ENCODE data around the gene DBNL. TPM values are rescaled to one million over a fixed set of nuclear protein-coding genes. Genes with fewer than 3 reads are reported as not detected.
A peak's percentile ranks its signal among the peaks of the same experiment; 100 is the strongest.

Gene DBNL
- total and polyA plus RNA-seq, 4 donors = 80.1 to 105 (median 93.8) TPM

DNA sequence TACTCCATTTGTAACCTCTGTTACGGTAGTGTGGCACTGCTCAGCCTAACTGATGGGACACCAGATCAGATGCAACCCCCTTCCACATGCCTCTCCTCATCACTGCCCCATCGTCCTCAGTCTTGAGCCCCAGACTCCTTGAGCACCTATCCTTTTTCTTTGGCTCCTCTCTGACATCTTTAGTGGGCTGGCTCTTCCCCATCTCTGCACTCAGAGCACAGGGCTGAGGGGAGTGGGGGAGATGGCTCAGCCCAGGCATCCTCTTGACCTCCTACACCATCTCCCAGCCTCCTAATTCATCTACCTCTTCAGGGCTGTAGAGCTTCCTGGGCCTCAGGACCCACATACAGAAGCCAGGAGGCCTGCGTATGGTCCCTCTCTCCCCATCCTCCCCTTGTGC lies 39.3 kb downstream of the DBNL start:
- H3K4me3 ChIP-seq (ENCODE audit: low read length in 2 of 2) = no peak overlapping the region
- intact Hi-C loops (cut with DNase I) = loop anchor here in 1 of 2 donors (5.0 kb wide), 1 partner anchor 39 kb away; the partner anchor contains the start of gene POLD2
- WGBS, 2 donors = 91 to 93% methylated on average over 3 of the region's 3 CpGs

GRCh38 chr7:44084701-44085100 lies 40.2 kb downstream of the DBNL start:
- H3K27ac ChIP-seq (ENCODE audit: low read depth in 1 of 2, low read length in 2 of 2) = peak overlapping the region; percentile 78 to 79

More for the DNA sequence above, 39.3 kb downstream of the DBNL start:
- Histone ChIP-seq H3K4me1 (ENCODE audit: control insufficient read depth in 1 of 2, insufficient read depth in 2 of 2, low read length in 2 of 2) (peaks cover 0 to 8% of the 10 kb centered on the region in 2 donors), H3K36me3 (ENCODE audit: control insufficient read depth in 1 of 2, insufficient read depth in 2 of 2, low read length in 1 of 2) (no peaks in the 10 kb centered on the region), H3K27ac (ENCODE audit: low read depth in 1 of 2, low read length in 2 of 2) (peak overlapping the region; percentile 14 to 77), H3K27me3 (ENCODE audit: control insufficient read depth in 1 of 2, insufficient read depth in 2 of 2, low read length in 1 of 2) (no peaks in the 10 kb centered on the region), H3K9me3 (ENCODE audit: control insufficient read depth, low read length) (no peaks in the 10 kb centered on the region)
- DNase-seq = no peak
- no peak for ATAC-seq (ENCODE audit: low FRiP score)

DNA sequence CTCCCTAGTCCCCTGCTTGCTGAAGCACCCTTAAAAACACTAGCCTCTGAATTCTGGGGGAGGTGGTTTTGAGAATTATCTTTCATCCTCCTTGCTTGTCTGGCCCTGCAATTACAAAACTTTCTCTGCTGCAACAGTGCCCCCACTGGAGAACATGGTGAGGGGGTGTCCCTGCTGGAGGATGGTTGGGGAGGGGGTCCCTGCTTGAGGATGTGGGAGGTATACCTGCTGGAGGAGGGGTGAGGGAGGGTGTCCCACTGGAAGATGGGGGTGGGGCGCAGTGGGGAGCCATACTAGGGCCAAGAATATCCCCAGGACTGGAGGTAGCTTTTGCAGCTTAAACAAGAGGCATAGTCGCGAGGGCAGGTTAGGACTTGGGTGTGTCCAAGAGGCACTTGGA lies 41.0 kb downstream of the DBNL start:
- no peaks in the 10 kb centered on the region for H3K9me3 ChIP-seq (ENCODE audit: control insufficient read depth, low read length)
- H3K4me3 ChIP-seq (ENCODE audit: low read length in 2 of 2) = no peak overlapping the region
- H3K27me3 ChIP-seq (ENCODE audit: control insufficient read depth in 1 of 2, insufficient read depth in 2 of 2, low read length in 1 of 2) = no peaks in the 10 kb centered on the region
- H3K27ac ChIP-seq (ENCODE audit: low read depth in 1 of 2, low read length in 2 of 2) = peak overlapping the region; percentile 78 to 84
- 85 to 93% methylated on average over 3 of the region's 3 CpGs for WGBS, 2 donors
- H3K36me3 ChIP-seq (ENCODE audit: control insufficient read depth in 1 of 2, insufficient read depth in 2 of 2, low read length in 1 of 2) = no peaks in the 10 kb centered on the region
- peak in 1 of 2 donors; percentile 67 for DNase-seq
- ATAC-seq (ENCODE audit: low FRiP score) = no peak
- H3K4me1 ChIP-seq (ENCODE audit: control insufficient read depth in 1 of 2, insufficient read depth in 2 of 2, low read length in 2 of 2) = peaks cover 0 to 8% of the 10 kb centered on the region in 2 donors
- intact Hi-C loops (cut with DNase I) = no loop called here

More at GRCh38 chr7:44084701-44085100, 40.2 kb downstream of the DBNL start:
- Histone ChIP-seq H3K36me3 (ENCODE audit: control insufficient read depth in 1 of 2, insufficient read depth in 2 of 2, low read length in 1 of 2) (no peaks in the 10 kb centered on the region), H3K9me3 (ENCODE audit: control insufficient read depth, low read length) (no peaks in the 10 kb centered on the region), H3K27me3 (ENCODE audit: control insufficient read depth in 1 of 2, insufficient read depth in 2 of 2, low read length in 1 of 2) (no peaks in the 10 kb centered on the region), H3K4me3 (ENCODE audit: low read length in 2 of 2) (no peak overlapping the region), H3K4me1 (ENCODE audit: control insufficient read depth in 1 of 2, insufficient read depth in 2 of 2, low read length in 2 of 2) (peaks cover 0 to 8% of the 10 kb centered on the region in 2 donors)
- intact Hi-C loops (cut with DNase I) = loop anchor here in 1 of 2 donors (5.0 kb wide), 1 partner anchor 38 kb away; the partner anchor contains the start of gene POLD2
- ATAC-seq (ENCODE audit: low FRiP score) (no peak), DNase-seq (no peak)
- WGBS, 2 donors = 24 to 35% methylated on average over 4 of the region's 4 CpGs

DNA sequence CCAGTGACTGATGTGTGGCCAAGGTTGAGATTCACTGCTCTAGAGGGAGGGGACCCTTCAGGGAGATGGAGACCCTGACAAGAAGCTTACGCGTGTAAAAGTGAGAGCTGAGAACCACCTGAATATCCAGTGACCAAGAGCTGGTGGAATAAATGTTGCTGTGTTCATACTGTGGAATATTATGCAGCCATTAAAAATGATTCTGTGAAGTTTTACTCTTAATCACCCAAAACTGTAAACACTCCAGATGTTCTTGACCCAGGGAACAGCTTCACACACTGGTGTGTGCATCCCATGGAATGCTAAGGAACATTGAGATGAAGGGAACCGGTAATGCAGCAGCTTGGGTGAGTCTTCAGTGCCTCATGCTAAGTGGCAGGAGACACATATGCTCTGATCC lies 42.1 kb downstream of the DBNL start:
- intact Hi-C loops (cut with DNase I) = no loop called here
- peaks cover 0 to 8% of the 10 kb centered on the region in 2 donors for H3K4me1 ChIP-seq (ENCODE audit: control insufficient read depth in 1 of 2, insufficient read depth in 2 of 2, low read length in 2 of 2)
- ATAC-seq (ENCODE audit: low FRiP score) = no peak
- DNase-seq = no peak
- WGBS, 2 donors = 95 to 97% methylated on average over 3 of the region's 3 CpGs
- peak overlapping the region; percentile 80 to 87 for H3K27ac ChIP-seq (ENCODE audit: low read depth in 1 of 2, low read length in 2 of 2)
- H3K9me3 ChIP-seq (ENCODE audit: control insufficient read depth, low read length) = no peaks in the 10 kb centered on the region
- no peaks in the 10 kb centered on the region for H3K36me3 ChIP-seq (ENCODE audit: control insufficient read depth in 1 of 2, insufficient read depth in 2 of 2, low read length in 1 of 2)
- H3K4me3 ChIP-seq (ENCODE audit: low read length in 2 of 2) = no peak overlapping the region
- no peaks in the 10 kb centered on the region for H3K27me3 ChIP-seq (ENCODE audit: control insufficient read depth in 1 of 2, insufficient read depth in 2 of 2, low read length in 1 of 2)

DNA sequence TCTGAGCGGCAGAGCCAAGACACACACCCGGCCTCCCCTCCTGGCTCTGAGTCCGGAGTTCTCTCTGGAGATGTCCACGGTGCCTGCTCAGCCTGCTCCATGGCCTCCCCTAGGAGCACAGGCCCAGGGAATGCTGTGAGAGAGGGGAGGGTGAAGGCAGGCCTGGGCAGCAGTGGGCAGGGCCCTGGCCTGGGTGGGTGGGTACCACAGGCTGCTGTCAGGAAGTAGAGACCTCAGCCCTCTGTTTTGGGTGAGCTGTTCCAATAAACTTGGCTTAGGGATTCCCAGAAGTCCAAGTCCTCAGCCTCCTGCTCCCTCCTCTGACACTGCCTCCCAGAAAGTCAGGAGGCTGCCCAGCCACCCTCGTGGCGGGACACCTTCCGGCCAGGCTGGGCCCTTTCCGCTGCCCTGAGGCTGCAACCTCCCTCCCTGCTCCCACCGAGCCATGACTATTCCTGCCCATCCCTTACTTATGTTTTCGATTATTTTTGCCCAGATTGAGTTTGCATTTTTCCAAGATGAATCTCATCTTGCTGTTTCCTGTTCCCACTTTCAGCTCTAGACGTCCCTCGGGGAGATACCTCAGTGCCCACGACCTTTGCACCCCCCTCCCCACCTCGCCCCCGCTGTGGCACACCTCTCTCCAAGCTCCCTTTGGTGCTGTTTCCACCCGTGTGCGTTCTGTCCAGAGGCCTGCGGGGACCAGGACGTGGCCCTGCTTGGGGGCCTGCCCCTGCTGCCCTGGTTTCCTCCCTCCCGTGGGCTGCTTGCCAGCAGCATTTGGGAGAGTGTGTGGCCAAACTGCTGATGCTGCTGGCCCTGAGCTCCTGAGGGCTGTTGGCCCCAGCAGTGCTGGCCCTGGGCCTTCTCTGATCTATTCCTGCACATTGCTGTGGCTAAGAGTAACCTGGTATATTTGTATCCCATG lies 43.7 kb downstream of the DBNL start:
- H3K4me3 ChIP-seq (ENCODE audit: low read length in 2 of 2) = no peak overlapping the region
- no peaks in the 10 kb centered on the region for H3K9me3 ChIP-seq (ENCODE audit: control insufficient read depth, low read length)
- H3K27me3 ChIP-seq (ENCODE audit: control insufficient read depth in 1 of 2, insufficient read depth in 2 of 2, low read length in 1 of 2) = no peaks in the 10 kb centered on the region
- intact Hi-C loops (cut with DNase I) = loop anchor here in 1 of 2 donors (1.0 kb wide), 1 partner anchor 14 kb away; no protein-coding TSS in a partner anchor
- no peaks in the 10 kb centered on the region for H3K36me3 ChIP-seq (ENCODE audit: control insufficient read depth in 1 of 2, insufficient read depth in 2 of 2, low read length in 1 of 2)
- DNase-seq (peak; percentile 94 to 95), ATAC-seq (ENCODE audit: low FRiP score) (peak; percentile 89)
- peak overlapping the region; percentile 87 to 97 for H3K27ac ChIP-seq (ENCODE audit: low read depth in 1 of 2, low read length in 2 of 2)
- WGBS, 2 donors = 3% methylated on average over 20 of the region's 20 CpGs
- H3K4me1 ChIP-seq (ENCODE audit: control insufficient read depth in 1 of 2, insufficient read depth in 2 of 2, low read length in 2 of 2) = peaks cover 0 to 8% of the 10 kb centered on the region in 2 donors

GRCh38 chr7:44093102-44093641 lies 48.7 kb downstream of the DBNL start:
- no peak for ATAC-seq (ENCODE audit: low FRiP score)
- no peak for DNase-seq
- H3K9me3 ChIP-seq (ENCODE audit: control insufficient read depth, low read length) = no peaks in the 10 kb centered on the region
- H3K4me1 ChIP-seq (ENCODE audit: control insufficient read depth in 1 of 2, insufficient read depth in 2 of 2, low read length in 2 of 2) = peaks cover 0 to 3% of the 10 kb centered on the region in 2 donors
- no peak overlapping the region for H3K27ac ChIP-seq (ENCODE audit: low read depth in 1 of 2, low read length in 2 of 2)
- no peaks in the 10 kb centered on the region for H3K27me3 ChIP-seq (ENCODE audit: control insufficient read depth in 1 of 2, insufficient read depth in 2 of 2, low read length in 1 of 2)
- no peaks in the 10 kb centered on the region for H3K36me3 ChIP-seq (ENCODE audit: control insufficient read depth in 1 of 2, insufficient read depth in 2 of 2, low read length in 1 of 2)
- intact Hi-C loops (cut with DNase I) = no loop called here
- H3K4me3 ChIP-seq (ENCODE audit: low read length in 2 of 2) = no peak overlapping the region
- WGBS, 2 donors = 86 to 91% methylated on average over 6 of the region's 6 CpGs

- Histone ChIP-seq H3K27me3 (ENCODE audit: control insufficient read depth in 1 of 2, insufficient read depth in 2 of 2, low read length in 1 of 2) (no peaks in the 10 kb centered on the region), H3K36me3 (ENCODE audit: control insufficient read depth in 1 of 2, insufficient read depth in 2 of 2, low read length in 1 of 2) (no peaks in the 10 kb centered on the region), H3K4me3 (ENCODE audit: low read length in 2 of 2) (no peak overlapping the region), H3K4me1 (ENCODE audit: control insufficient read depth in 1 of 2, insufficient read depth in 2 of 2, low read length in 2 of 2) (peaks cover 0 to 3% of the 10 kb centered on the region in 2 donors), H3K9me3 (ENCODE audit: control insufficient read depth, low read length) (no peaks in the 10 kb centered on the region), H3K27ac (ENCODE audit: low read depth in 1 of 2, low read length in 2 of 2) (peak overlapping the region in 1 of 2 donors; percentile 23)
- intact Hi-C loops (cut with DNase I) = no loop called here
- ATAC-seq (ENCODE audit: low FRiP score) (no peak), DNase-seq (no peak)
- 18 to 23% methylated on average over 2 of the region's 2 CpGs for WGBS, 2 donors
Observed at GRCh38 chr7:44094365-44094764, 49.9 kb downstream of the DBNL start.

DNA sequence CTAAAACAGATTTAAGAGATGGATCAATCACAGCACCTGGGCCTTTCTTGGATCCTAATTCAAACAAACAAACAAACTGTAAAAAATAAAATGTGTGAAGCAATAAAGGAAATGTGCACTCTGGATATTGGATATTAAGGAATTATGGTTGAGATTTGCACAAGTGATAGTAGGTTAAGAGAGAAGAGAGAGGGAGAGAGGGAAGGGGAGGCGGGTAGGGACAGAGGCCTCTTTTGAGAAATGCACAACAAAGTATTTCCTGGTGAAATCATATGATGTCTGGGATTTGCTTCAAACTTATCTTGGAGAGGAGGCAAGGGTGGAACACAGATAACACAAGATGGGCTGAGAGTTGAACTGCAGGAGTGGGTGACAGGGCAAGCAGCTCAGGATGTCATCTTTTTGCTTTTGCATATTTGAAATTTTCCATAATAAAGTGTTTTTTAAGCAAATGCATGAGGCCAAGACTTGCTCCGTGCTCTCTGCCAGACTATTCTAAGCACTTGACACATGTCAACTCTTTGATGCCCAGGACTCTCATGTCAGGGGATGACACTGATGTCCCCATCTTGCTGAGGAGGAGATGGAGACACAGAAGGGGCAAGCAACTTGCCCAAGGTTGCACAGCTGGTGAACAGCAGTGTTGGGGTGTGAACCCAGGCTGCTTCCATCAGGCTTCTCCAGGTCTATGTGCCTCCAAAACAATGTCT lies 50.5 kb downstream of the DBNL start:
- Histone ChIP-seq H3K9me3 (ENCODE audit: control insufficient read depth, low read length) (no peaks in the 10 kb centered on the region), H3K27me3 (ENCODE audit: control insufficient read depth in 1 of 2, insufficient read depth in 2 of 2, low read length in 1 of 2) (no peaks in the 10 kb centered on the region), H3K4me1 (ENCODE audit: control insufficient read depth in 1 of 2, insufficient read depth in 2 of 2, low read length in 2 of 2) (peaks cover 0 to 3% of the 10 kb centered on the region in 2 donors), H3K36me3 (ENCODE audit: control insufficient read depth in 1 of 2, insufficient read depth in 2 of 2, low read length in 1 of 2) (no peaks in the 10 kb centered on the region), H3K4me3 (ENCODE audit: low read length in 2 of 2) (no peak overlapping the region), H3K27ac (ENCODE audit: low read depth in 1 of 2, low read length in 2 of 2) (no peak overlapping the region)
- DNase-seq (no peak), ATAC-seq (ENCODE audit: low FRiP score) (no peak)
- WGBS, 2 donors = 3 to 19% methylated on average over 2 of the region's 2 CpGs
- intact Hi-C loops (cut with DNase I) = no loop called here

Data from aorta (tissue), 5 donors.